DOHH2 (cell line): ENCODE data around the gene CHMP1B.

Experiments used
- H3F3A ChIP-seq: fragments of 200-600 bp; sonication (generic), shearing (Covaris generic); 2 replicates; pipeline ENCODE4 v1.6.0; 2016; ENCODE audit warnings: antibody characterized with exemption, mild to moderate bottlenecking; ENCODE audit not compliant: control insufficient read depth, insufficient read depth
- H3K27ac ChIP-seq: fragments of 200-600 bp; sonication (generic); 2 replicates; pipeline ENCODE4 v1.5.1; 2014; ENCODE audit warnings: low read depth, mild to moderate bottlenecking, low read length, moderate library complexity
- H3K27me3 ChIP-seq: fragments of 200-600 bp; sonication (generic); 2 replicates; pipeline ENCODE4 v1.6.1; 2014; ENCODE audit warnings: mild to moderate bottlenecking, low read length, mixed read lengths; ENCODE audit not compliant: control insufficient read depth
- H3K36me3 ChIP-seq: fragments of 200-600 bp; sonication (generic); 2 replicates; pipeline ENCODE4 v1.6.1; 2014; ENCODE audit warnings: mild to moderate bottlenecking, low read length, moderate library complexity, mixed read lengths; ENCODE audit not compliant: control insufficient read depth
- H3K4me1 ChIP-seq: fragments of 200-600 bp; sonication (generic); 2 replicates; pipeline ENCODE4 v1.6.1; 2014; ENCODE audit warnings: mild to moderate bottlenecking, low read length, mixed read lengths; ENCODE audit not compliant: control insufficient read depth
- H3K4me2 ChIP-seq: fragments of 200-600 bp; sonication (generic); 2 replicates; pipeline ENCODE4 v1.6.0; 2014; ENCODE audit warnings: mild to moderate bottlenecking, low read length, moderate library complexity
- H3K4me3 ChIP-seq: fragments of 200-600 bp; sonication (generic); 2 replicates; pipeline ENCODE4 v1.5.1; 2014; ENCODE audit warnings: mild to moderate bottlenecking, low read length, mixed read lengths
- H3K79me2 ChIP-seq: fragments of 200-600 bp; sonication (generic); 2 replicates; pipeline ENCODE4 v1.6.1; 2014; ENCODE audit warnings: mild to moderate bottlenecking, low read length, mixed read lengths; ENCODE audit not compliant: control insufficient read depth
- H3K9me2 ChIP-seq: fragments of 200-600 bp; sonication (generic); replicated peaks from 2 replicates; pipeline ENCODE4 v1.6.1; 2014; ENCODE audit warnings: mild to moderate bottlenecking, low read length, mixed read lengths; ENCODE audit not compliant: control insufficient read depth
- H3K9me3 ChIP-seq: fragments of 200-600 bp; sonication (generic); 2 replicates; pipeline ENCODE4 v1.6.1; 2014; ENCODE audit warnings: antibody characterized with exemption, low read length, mixed read lengths; ENCODE audit not compliant: control insufficient read depth, insufficient read depth
- H4K20me1 ChIP-seq: fragments of 200-600 bp; sonication (generic); 2 replicates; pipeline ENCODE4 v1.6.0; 2014; ENCODE audit warnings: low read depth, mild to moderate bottlenecking, antibody characterized with exemption, low read length, moderate library complexity; ENCODE audit not compliant: control insufficient read depth, insufficient read depth
- CTCF ChIP-seq: fragments of 200-600 bp; sonication (generic); IDR thresholded peaks from one replicate; pipeline ENCODE4 v1.5.1; 2014; ENCODE audit warnings: antibody characterized with exemption, mild to moderate bottlenecking, low read depth, low read length; ENCODE audit not compliant: poor library complexity, severe bottlenecking
- EZH2phosphoT487 ChIP-seq: fragments of 200-600 bp; sonication (generic); IDR thresholded peaks from 2 replicates; pipeline ENCODE4 v1.6.1; 2017; ENCODE audit warnings: borderline replicate concordance, mild to moderate bottlenecking, antibody characterized with exemption, low read length, moderate library complexity, mixed read lengths

Gene CHMP1B

GRCh38 chr18:11862468-11863137 is 11.4 kb downstream of the CHMP1B start:
- H3K4me1 ChIP-seq: no peaks in the 10 kb centered on the region
- no peaks in the 10 kb centered on the region for H3K9me2 ChIP-seq
- no peaks in the 10 kb centered on the region for H4K20me1 ChIP-seq
- H3K4me2 ChIP-seq: no peak overlapping the region
- H3K79me2 ChIP-seq: no peaks in the 10 kb centered on the region
- H3K27me3 ChIP-seq: no peaks in the 10 kb centered on the region
- H3K4me3 ChIP-seq: no peak overlapping the region
- H3F3A ChIP-seq: no peaks in the 10 kb centered on the region
- H3K9me3 ChIP-seq: no peaks in the 10 kb centered on the region
- H3K27ac ChIP-seq: no peak overlapping the region
- TF ChIP-seq EZH2phosphoT487 (no peak), CTCF (no peak)
- no peaks in the 10 kb centered on the region for H3K36me3 ChIP-seq

- H3K4me1 ChIP-seq: peaks cover 10% of the 10 kb centered on the region
- H3K36me3 ChIP-seq: no peaks in the 10 kb centered on the region; the same call in 1 of the 2 replicates
- H3K79me2 ChIP-seq: no peaks in the 10 kb centered on the region
- no peaks in the 10 kb centered on the region for H3K27me3 ChIP-seq
- no peak overlapping the region for H3K4me2 ChIP-seq
- H3F3A ChIP-seq: 0 out of 2 replicates have a peak, but pooled peaks cover 2% of the 10 kb centered on the region
- no peaks in the 10 kb centered on the region for H4K20me1 ChIP-seq
- no peaks in the 10 kb centered on the region for H3K9me3 ChIP-seq
- H3K4me3 ChIP-seq: no peak overlapping the region
- H3K27ac ChIP-seq: no peak overlapping the region
- TF ChIP-seq CTCF (no peak), EZH2phosphoT487 (no peak)
- H3K9me2 ChIP-seq: no peaks in the 10 kb centered on the region
Measured at GRCh38 chr18:11864471-11864870, 13.3 kb downstream of the CHMP1B start.

GRCh38 chr18:11865071-11865470 is 13.9 kb downstream of the CHMP1B start:
- H3K9me2 ChIP-seq: no peaks in the 10 kb centered on the region
- no peaks in the 10 kb centered on the region for H3K9me3 ChIP-seq
- H4K20me1 ChIP-seq: no peaks in the 10 kb centered on the region
- H3K27ac ChIP-seq: no peak overlapping the region
- no peak for TF ChIP-seq CTCF
- TF ChIP-seq EZH2phosphoT487: no peak
- peaks cover 10% of the 10 kb centered on the region for H3K4me1 ChIP-seq
- H3K4me3 ChIP-seq: no peak overlapping the region
- H3K36me3 ChIP-seq: no peaks in the 10 kb centered on the region; the same call in 1 of the 2 replicates
- no peak overlapping the region for H3K4me2 ChIP-seq
- no peaks in the 10 kb centered on the region for H3K79me2 ChIP-seq
- no peaks in the 10 kb centered on the region for H3K27me3 ChIP-seq
- 0 out of 2 replicates have a peak, but pooled peaks cover 2% of the 10 kb centered on the region for H3F3A ChIP-seq
